Measurements from ENCODE around the gene PER3. TPM values are rescaled to one million over a fixed set of nuclear protein-coding genes. Genes with fewer than 3 reads are reported as not detected.

Gene PER3
- total RNA-seq, 1 experiment from 2014 or later = 4.3 TPM

DNA sequence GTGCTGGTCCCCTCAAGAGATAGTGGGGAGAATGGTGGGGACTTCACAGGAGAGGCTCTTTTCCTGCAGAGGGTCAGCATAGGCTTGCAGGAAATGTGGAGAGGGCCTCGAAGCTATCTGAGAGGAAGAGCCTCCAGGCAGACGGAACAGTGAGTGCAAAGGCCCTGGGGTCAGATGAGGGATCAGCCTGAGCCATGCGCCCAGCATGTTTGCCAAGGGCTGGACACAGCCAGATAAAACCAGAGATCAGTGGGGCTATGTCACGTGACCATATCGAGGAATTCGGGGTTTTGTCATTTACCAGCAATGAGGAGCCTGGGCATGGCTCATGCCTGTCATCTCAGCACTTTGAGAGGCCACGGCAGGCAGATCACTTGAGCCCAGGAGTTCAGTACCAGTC lies 75.3 kb downstream of the PER3 start:
- no peaks in the 10 kb centered on the region for H3K36me3 ChIP-seq (ENCODE audit: low read depth, low read length)
- H3K9ac ChIP-seq (ENCODE audit: low read length) = no peak overlapping the region
- no peaks in the 10 kb centered on the region for H3K27me3 ChIP-seq (ENCODE audit: low read length)
- no peak overlapping the region for H3K27ac ChIP-seq (ENCODE audit: low read length)
- no peaks in the 10 kb centered on the region for H3K9me3 ChIP-seq (ENCODE audit: low read length)
- no peaks in the 10 kb centered on the region for H4K20me1 ChIP-seq (ENCODE audit: low read length)
- TF ChIP-seq EZH2 (IDR thresholded peaks at IDR 0.05; ENCODE audit: low read length, unreplicated experiment) (no peak), EZH2phosphoT487 (IDR thresholded peaks at IDR 0.05; ENCODE audit: borderline replicate concordance, low read length) (no peak)
- TF ChIP-seq, protein P1, sequence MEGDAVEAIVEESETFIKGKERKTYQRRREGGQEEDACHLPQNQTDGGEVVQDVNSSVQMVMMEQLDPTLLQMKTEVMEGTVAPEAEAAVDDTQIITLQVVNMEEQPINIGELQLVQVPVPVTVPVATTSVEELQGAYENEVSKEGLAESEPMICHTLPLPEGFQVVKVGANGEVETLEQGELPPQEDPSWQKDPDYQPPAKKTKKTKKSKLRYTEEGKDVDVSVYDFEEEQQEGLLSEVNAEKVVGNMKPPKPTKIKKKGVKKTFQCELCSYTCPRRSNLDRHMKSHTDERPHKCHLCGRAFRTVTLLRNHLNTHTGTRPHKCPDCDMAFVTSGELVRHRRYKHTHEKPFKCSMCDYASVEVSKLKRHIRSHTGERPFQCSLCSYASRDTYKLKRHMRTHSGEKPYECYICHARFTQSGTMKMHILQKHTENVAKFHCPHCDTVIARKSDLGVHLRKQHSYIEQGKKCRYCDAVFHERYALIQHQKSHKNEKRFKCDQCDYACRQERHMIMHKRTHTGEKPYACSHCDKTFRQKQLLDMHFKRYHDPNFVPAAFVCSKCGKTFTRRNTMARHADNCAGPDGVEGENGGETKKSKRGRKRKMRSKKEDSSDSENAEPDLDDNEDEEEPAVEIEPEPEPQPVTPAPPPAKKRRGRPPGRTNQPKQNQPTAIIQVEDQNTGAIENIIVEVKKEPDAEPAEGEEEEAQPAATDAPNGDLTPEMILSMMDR (conservative IDR thresholded peaks at IDR 0.05; ENCODE audit: low read depth, low read length) = no peak
- intact Hi-C loops (cut with micrococcal nuclease) = no loop called here
- H3K79me2 ChIP-seq (ENCODE audit: low read length) = no peaks in the 10 kb centered on the region
- H3F3A ChIP-seq (ENCODE audit: low read length, unreplicated experiment) = no peaks in the 10 kb centered on the region
- H3K4me1 ChIP-seq (ENCODE audit: insufficient read depth, low read length) = no peaks in the 10 kb centered on the region
- ChIA-PET POLR2A (ENCODE audit: unreplicated experiment) (no interaction called here), CTCF (no interaction called here)
- ATAC-seq = no peak
- no peak for DNase-seq
- no peak overlapping the region for H3K4me3 ChIP-seq (ENCODE audit: low read length)
- no TSS peak for BruUV-seq (replicated peaks)
- H3K4me2 ChIP-seq (ENCODE audit: low read length) = no peak overlapping the region
- H2AFZ ChIP-seq (ENCODE audit: low read length) = no peak overlapping the region
- H3K9me2 ChIP-seq (replicated peaks; ENCODE audit: low read length) = no peaks in the 10 kb centered on the region

GRCh38 chr1:7860130-7860529 lies 76.0 kb downstream of the PER3 start:
- H2AFZ ChIP-seq (ENCODE audit: low read length) = no peak overlapping the region
- no peak for TF ChIP-seq EZH2 (IDR thresholded peaks at IDR 0.05; ENCODE audit: low read length, unreplicated experiment)
- TF ChIP-seq EZH2phosphoT487 (IDR thresholded peaks at IDR 0.05; ENCODE audit: borderline replicate concordance, low read length) = no peak
- ATAC-seq (no peak), DNase-seq (peak; percentile 6)
- ChIA-PET CTCF (no interaction called here), POLR2A (ENCODE audit: unreplicated experiment) (no interaction called here)
- intact Hi-C loops (cut with micrococcal nuclease) = no loop called here
- BruUV-seq (replicated peaks) = no TSS peak
- no peaks in the 10 kb centered on the region for H3F3A ChIP-seq (ENCODE audit: low read length, unreplicated experiment)
- no peaks in the 10 kb centered on the region for H3K4me1 ChIP-seq (ENCODE audit: insufficient read depth, low read length)
- no peaks in the 10 kb centered on the region for H4K20me1 ChIP-seq (ENCODE audit: low read length)
- H3K4me3 ChIP-seq (ENCODE audit: low read length) = no peak overlapping the region
- H3K9ac ChIP-seq (ENCODE audit: low read length) = no peak overlapping the region
- H3K36me3 ChIP-seq (ENCODE audit: low read depth, low read length) = no peaks in the 10 kb centered on the region
- H3K27ac ChIP-seq (ENCODE audit: low read length) = no peak overlapping the region
- no peaks in the 10 kb centered on the region for H3K27me3 ChIP-seq (ENCODE audit: low read length)
- H3K9me2 ChIP-seq (replicated peaks; ENCODE audit: low read length) = no peaks in the 10 kb centered on the region
- H3K79me2 ChIP-seq (ENCODE audit: low read length) = no peaks in the 10 kb centered on the region
- no peak overlapping the region for H3K4me2 ChIP-seq (ENCODE audit: low read length)
- H3K9me3 ChIP-seq (ENCODE audit: low read length) = no peaks in the 10 kb centered on the region

GRCh38 chr1:7861452-7861851 lies 77.4 kb downstream of the PER3 start:
- Histone ChIP-seq H3K4me3 (ENCODE audit: low read length) (no peak overlapping the region), H3F3A (ENCODE audit: low read length, unreplicated experiment) (no peaks in the 10 kb centered on the region), H2AFZ (ENCODE audit: low read length) (no peak overlapping the region), H3K9ac (ENCODE audit: low read length) (no peak overlapping the region), H3K4me1 (ENCODE audit: insufficient read depth, low read length) (no peaks in the 10 kb centered on the region), H3K27me3 (ENCODE audit: low read length) (no peaks in the 10 kb centered on the region), H3K79me2 (ENCODE audit: low read length) (no peaks in the 10 kb centered on the region), H4K20me1 (ENCODE audit: low read length) (no peaks in the 10 kb centered on the region), H3K9me2 (replicated peaks; ENCODE audit: low read length) (no peaks in the 10 kb centered on the region), H3K4me2 (ENCODE audit: low read length) (no peak overlapping the region), H3K9me3 (ENCODE audit: low read length) (no peaks in the 10 kb centered on the region), H3K27ac (ENCODE audit: low read length) (no peak overlapping the region), H3K36me3 (ENCODE audit: low read depth, low read length) (no peaks in the 10 kb centered on the region)
- TF ChIP-seq, protein P1 (conservative IDR thresholded peaks at IDR 0.05; ENCODE audit: low read depth, low read length) = no peak
- TF ChIP-seq EZH2 (IDR thresholded peaks at IDR 0.05; ENCODE audit: low read length, unreplicated experiment) = no peak
- TF ChIP-seq EZH2phosphoT487 (IDR thresholded peaks at IDR 0.05; ENCODE audit: borderline replicate concordance, low read length) = no peak
- intact Hi-C loops (cut with micrococcal nuclease) = no loop called here
- ATAC-seq (no peak), DNase-seq (no peak)
- POLR2A ChIA-PET (ENCODE audit: unreplicated experiment) = no interaction called here
- CTCF ChIA-PET = no interaction called here
- BruUV-seq (replicated peaks) = no TSS peak

Data from PC-3 (cell line).